Stimulated activated CD8-positive, alpha-beta memory T cell treated with anti-CD3 and anti-CD28 coated beads, Interleukin-7, amount 100 ng/mL, for 1 hour (primary cell): ENCODE data around the gene INO80B.
"Not testable (repeated sequence)": the region's sequence is repeated elsewhere in the genome, so short reads cannot be mapped to it uniquely, and the experiment has no call there.

Experiments
- DNase-seq, 2 donors: peaks; one replicate each; pipeline ENCODE4 v3.0.0-alpha.2; 2020; ENCODE audit warnings: low read depth in 2 of 2

The INO80B gene

DNA sequence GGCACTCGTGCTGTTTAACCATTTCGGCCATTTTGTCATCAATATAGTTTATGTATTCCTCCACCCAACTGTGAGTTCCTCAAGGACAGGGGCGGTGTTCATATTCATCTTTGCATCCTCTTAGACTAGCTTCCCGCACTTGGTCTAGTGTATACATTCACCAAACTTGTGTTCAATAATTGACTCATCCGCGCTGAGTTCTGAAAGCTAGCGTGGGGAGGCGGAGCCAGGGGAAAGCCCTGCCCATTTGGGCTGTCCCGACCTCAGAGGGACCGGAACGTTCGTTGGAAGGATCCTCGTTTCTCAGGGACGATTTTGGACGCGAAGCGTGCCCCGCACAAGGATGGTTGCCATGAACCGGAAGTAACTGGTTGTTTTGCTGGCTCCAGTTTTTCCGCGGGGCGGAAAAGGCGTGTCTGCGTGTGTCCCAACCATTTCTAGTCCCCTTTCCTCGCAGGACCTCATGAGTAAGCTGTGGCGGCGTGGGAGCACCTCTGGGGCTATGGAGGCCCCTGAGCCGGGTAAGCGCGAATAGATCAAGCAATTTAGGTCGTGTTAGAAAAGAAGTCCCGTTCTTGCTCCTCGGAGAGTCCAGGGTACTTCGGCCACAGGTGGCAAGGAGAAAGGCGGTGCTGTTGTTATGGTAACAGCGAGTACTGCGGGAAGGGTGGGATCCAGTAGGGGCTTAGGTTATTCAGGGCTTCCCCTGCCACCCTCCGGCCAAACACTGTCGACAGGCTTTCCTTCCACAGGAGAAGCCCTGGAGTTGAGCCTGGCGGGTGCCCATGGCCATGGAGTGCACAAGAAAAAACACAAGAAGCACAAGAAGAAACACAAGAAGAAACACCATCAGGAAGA is at the start of gene INO80B:
INO80B (plus strand) TSS at position 434 of the 858 bp plus-strand sequence; CDS start at position 464, 30 bp downstream.
- DNase-seq, result peak; percentile 93 to 96

DNA sequence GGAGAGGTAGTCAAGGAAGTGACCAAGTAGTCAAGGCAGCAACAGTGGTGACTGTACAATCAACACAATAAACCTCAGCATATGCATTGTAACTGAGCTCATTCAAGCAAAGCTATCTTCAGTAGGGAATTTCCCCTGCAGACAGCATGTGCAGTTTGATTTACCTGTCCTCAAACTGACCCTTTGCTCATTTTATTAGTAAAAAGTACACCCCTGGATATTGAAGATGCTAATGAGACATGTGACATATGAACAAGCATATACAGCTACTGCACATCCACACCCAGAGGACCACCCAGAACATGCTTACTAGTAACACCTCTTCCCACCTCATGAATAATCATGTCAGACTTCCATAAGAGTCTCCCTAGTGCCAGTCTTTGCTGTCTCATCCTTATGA is 48.9 kb upstream of the INO80B start:
- DNase-seq, result no peak

DNA sequence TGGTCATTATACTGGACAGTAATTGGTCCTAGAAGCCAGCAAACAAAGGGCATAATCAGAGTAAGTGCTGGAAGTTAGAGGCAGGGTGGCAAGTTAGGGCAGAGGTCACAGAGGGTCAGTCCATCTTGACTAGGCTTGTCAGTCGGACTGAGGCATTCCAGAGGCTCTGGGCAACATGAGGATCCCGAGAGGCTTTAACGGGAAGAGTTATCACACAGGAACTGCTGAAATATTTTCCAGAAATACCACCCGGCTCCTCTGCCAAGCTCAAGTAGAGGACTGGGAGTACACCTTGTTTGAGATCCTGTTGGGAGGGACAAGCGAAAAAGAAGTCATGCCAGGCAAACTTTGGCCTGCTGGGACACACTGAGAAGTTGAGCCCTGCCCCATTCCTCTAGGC is 47.2 kb upstream of the INO80B start:
- no peak for DNase-seq

DNA sequence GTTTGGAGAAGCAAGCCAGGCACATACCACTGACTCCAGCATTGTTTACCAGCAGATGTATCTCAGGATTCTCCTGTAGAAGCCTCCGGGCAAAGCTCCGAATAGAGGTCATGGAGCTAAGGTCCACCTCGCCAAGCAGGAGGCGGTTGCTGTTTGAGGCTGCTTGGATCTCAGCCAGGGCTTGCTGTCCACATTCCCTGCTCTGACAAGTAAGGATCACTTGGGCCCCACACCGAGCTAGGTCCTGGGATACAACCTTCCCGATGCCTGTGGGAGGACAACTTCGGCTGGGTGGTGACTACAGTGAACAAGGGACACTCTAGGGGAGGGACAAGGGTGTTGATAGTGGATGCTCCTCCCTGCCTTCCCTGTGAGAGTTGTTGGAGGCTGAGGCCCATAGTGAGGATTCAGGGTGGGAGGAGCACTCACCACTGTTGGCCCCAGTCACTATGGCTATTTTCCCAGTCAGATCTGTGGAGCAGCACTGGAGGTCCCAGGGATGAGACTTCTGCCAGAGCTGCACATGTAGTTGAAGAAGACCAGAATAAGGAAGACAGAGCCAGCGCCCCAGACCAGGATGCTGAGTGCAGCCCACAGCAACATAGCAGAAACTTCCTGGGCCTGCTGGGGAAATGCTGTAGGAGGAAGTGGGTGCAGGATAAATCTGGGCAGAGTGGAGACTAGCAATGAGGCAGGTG is 41.7 kb upstream of the INO80B start:
- no peak for DNase-seq

DNA sequence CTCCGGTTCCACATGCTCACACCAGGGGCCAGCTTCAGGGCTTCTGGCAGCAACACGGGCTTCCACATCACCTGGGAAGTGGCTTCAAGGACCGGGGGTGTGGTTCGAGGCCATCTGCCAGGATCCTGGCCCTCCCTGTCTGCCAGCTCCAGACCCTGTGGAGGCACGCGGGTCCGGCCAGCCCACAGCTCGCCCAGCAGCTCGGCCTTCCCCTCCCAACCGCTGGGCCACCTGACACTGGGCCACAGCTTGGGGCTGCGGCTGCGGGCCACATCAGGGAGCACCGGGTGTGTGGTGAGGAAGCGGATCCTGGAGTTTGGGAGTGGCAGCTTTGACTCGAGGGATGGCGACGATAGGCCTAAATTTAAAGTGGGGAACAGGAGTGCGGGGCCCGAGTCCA is 40.4 kb upstream of the INO80B start:
- no peak for DNase-seq

DNA sequence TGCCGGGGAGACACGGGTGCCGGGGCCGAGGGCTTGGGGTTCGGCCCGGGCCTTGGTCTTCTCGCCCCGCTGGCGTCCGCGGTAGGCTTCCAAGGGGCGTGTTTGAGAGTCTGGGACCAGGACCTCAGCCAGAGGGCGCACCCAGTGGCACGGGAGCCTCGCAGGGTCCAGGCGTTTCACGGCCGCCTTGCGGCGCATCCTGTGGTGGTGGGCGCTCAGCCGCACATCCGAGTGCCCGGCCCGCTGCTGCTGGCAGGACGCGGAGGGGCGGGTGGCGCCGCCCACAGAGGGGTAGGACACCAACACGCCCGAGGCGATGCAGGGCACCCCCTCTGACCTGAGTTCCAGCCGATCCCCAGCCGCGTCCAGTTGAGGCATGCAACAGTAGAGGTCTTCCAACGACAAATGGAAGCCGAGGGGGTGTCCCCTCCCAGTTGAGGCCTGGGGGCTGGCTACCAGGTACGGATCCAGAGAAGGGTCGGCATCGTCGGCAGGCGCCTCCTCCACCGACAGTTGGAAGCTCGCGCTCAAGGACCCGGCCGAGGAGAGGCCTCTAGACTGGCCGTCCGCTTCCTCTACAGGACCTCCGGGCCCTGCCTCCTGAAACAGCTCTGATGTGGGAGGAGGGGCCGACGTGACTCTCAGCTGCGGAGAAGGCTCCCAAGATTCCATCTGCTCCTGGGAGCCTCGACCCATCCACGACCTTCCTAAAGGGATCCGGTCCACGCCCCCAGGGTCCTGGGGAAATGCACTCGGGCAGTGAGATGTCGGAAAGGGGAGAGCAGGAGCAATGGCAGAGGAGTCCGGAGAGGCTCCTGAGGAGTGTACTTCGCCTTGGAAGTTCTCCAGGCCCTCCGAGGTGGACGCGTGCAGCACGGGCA is 39.8 kb upstream of the INO80B start:
- DNase-seq, result no peak

DNA sequence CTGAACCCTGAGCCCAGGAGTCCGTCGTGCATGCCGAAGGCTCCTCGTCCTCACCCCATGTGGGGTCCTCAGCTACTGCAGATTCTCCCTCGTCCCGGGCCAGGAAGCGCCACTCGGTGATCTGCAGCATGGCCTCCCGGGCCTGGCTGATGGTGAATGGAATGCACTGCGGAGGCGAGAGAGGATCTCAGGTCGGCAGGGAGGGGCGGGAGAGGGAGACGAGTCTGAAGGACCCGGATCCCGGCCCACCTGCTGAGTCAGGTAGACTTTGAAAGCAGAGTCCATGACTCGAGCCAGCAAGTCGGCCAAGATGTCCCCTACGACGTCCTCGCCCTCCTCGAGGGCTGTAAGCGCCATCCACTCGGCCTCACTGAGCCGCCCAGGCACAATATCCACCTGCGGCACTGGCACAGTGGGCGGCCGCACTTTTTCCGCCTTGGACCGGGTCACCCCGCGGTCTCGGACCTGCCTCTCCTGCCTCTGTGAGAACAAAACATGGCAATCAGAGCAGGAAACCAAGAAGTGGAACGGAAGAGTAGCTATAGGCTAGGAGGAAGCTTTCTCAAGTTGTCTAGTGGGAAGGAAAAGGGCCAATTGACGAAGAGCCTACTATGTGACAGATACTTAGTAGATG is 39.0 kb upstream of the INO80B start:
- DNase-seq, result no peak

DNA sequence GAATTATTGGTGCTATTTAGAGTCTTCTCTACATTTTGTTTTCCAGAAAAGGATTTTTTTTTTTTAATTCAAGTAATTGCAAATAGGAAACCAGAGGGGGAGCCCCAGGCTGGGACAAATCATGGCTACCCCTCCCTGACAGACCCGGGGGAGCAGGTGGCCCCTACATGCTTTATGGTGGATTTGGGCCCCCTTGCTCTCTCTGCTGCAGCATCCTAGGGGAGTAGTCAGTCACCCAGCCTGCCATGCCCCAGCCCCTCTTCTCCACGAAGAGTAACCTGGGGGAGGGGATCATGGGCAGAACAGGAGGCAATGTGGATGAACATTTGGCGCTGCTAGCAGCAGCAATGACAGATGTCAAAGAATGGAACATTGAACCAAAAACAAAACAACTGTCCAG is 38.1 kb upstream of the INO80B start:
- DNase-seq, result no peak

DNA sequence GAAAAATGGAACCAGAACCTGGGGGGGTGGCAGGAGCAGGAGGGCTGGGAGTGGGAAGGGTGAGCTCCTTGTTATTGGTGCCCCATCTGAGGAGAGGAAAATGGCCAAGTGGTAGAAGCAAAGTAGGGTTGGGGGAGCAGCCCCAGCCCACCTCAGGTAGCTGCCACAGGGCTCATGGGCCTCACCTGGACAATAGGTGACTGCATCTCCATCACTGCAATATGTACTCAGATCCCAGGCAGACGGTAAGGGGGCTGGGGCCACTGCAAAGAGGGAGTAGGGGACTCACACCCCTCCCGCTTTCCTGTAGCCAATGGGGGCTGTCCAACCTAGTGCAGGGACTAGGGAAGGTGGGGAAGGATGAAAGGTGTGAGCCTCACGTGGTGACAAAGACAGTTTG is 37.7 kb upstream of the INO80B start:
- DNase-seq, result no peak

DNA sequence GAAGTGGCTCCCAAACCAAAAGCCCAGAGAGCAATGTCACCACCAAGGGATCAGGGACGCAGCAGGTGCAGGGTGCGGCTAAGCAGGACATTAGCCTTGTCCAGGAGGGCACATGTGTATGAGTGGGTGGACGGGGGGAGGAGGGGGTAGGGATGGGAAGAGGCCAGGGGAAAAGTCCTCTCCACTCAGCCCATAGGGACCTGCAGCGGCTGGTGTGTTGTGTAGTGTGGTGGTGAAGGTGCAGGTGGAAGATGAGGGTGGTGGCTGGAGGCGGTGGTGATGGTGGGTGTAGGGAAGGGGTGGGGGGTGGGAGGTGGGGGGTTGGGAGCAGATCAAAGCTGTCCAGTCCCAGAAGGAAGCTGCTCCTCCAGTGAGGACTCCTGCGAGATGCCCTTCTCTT is 37.1 kb upstream of the INO80B start:
- no peak for DNase-seq

DNA sequence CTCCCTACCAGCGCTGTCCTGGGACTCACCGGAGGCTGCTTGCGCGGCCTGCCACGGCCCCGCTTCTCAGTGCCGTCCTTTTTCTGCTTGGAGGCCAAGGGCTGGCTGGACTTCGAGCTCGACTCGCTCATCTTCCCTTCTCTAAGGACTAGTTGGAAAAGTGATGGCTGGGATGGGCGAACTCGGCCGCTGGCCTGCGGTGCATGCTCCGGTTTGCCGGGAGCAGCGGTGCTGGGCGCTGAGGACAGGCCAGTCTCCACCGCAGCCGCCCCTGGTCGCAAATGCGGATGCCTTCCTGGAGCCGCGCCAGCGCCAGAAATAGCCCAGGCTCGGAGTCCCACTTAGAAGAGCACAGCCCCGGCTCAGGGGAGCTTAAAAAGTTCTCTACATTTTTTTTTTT is 36.6 kb upstream of the INO80B start:
- DNase-seq, result no peak

DNA sequence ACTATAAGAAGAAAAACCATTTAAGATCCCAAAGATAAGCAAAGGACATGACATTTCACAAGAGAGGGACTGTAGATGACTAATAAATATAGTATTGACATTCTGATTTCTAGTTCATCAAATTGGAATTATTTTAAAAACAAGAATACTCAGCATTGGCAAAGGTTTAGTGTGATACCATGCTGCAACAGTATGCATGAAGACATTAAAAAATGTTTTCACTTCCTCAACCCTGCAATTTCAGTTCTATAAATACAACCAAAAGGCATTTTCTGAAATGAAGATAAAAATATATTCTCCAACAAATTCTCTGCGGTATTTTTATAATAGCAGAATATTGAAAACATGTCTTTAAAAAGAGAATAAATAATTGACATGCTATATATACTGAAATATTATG is 35.5 kb upstream of the INO80B start:
- DNase-seq, result no peak

DNA sequence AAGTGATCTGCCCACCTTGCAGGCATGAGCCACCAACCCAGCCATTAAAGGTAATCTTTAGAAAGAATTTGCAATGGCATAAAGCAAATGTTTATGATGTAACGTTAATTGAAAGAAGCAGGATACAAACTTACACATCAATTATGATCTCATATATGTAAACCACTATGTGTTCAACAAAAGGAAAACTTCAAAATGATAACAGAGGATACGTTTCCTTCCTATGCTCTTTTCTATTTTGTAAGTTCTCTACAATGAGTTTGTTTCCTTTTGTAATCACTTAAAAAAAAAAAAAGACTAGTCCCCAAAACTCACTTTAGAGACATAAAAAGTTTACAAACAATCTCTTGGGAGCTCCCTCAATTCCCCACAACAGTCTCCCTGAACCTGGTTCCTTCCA is 34.9 kb upstream of the INO80B start:
- no peak for DNase-seq

DNA sequence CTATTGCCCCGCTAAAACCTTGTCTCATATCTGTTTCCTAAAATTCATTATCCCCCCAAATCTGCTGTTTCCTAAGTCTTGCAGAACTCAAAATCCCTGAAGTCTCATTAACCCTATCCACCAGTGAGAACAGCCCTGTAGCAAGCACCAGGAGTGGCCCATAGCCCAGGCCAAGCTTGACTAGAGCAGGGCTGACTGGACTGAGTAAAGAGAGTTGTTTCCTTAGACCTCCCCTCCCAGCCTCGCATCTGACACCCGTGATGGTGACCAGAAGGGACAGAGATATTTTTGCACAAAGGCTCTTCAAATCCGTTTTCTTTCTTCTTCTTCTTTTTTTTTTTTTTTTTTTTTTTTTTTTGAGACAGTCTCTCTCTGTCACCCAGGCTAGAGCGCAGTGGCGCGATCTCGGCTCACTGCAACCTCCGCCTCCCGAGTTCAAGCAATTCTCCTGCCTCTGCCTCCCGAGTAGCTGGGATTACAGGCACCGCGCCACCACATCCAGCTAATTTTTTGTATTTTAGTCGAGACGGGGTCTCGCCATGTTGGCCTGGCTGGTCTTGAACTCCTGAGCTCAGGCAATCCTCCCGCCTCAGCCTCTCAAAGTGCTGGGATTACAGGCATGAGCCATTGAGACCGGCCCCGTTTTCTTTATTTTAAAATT is 34.3 kb upstream of the INO80B start:
- not testable (repeated sequence) for DNase-seq

DNA sequence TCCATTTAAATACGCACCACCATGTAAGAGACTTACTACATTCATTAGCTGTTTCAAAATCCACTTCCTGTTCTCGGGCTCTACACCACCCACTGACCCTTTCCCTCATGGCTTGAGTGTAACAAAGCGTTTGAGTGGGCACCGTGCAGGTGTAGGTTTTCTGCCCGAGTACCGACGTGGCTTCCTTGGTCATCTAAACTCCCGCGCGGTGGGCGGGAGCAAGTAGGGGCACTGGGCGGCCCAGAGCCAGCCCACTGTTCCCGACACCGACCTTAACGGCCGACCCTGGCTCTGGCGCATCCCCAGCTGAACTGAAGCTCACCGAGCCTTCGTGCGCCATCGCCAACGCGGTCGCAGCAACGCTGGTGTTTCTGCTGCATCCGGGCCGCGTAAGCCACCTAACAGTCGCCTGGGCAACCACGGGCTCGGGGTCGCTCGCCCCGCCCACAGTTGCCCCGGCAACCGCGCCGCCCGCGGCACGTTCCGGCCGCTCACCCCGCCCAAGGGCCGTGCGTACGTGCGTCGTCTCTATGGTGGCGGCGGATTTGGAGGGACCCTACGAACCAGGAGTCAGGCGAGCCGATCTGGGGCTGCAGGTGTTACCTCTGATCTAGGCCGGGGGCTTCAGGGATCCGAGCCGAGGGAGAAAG is 33.5 kb upstream of the INO80B start, which contains the start of the genes C2orf81 and WDR54:
C2orf81 (minus strand) TSS at position 399 of the 650 bp plus-strand sequence; CDS start at position 340, 59 bp downstream.
WDR54 (plus strand) TSS at position 510 of the 650 bp plus-strand sequence. CDS start 424 bp downstream, outside the sequence.
- peak; percentile 85 to 89 for DNase-seq

DNA sequence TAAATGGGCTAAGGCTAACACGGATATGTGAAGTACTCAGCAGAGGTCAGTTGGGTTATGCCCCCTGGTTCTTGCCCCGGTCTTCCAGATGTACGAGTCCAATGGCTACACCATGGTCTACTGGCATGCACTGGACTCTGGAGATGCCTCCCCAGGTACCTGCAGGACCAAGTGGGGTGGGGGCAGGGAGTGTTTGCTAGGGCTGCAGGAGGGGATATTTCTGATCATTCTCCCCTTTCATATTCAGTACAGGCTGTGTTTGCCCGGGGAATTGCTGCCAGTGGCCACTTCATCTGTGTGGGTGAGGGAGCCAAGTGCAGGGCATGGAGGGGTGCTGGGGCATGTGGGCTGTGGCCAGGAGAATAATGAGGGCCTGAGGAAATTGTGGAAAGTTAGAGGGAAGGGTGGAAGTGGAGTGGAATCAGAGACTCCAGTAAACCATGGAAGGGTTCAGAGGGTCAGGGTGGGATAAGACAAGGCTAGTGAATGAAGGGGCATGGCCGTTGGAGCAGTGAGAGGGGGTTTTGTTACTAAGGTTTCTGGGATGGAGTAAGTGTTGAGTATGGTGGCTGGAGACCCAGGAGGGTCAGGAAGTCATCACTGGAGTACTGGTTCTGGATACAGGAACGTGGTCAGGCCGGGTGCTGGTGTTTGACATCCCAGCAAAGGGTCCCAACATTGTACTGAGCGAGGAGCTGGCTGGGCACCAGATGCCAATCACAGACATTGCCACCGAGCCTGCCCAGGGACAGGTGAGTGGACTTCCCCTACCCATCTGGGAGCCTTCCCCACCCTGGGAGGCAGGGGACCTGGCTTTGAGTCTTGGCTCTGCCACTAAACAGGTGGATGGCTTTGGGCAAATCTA is 31.4 kb upstream of the INO80B start:
- DNase-seq, result no peak

DNA sequence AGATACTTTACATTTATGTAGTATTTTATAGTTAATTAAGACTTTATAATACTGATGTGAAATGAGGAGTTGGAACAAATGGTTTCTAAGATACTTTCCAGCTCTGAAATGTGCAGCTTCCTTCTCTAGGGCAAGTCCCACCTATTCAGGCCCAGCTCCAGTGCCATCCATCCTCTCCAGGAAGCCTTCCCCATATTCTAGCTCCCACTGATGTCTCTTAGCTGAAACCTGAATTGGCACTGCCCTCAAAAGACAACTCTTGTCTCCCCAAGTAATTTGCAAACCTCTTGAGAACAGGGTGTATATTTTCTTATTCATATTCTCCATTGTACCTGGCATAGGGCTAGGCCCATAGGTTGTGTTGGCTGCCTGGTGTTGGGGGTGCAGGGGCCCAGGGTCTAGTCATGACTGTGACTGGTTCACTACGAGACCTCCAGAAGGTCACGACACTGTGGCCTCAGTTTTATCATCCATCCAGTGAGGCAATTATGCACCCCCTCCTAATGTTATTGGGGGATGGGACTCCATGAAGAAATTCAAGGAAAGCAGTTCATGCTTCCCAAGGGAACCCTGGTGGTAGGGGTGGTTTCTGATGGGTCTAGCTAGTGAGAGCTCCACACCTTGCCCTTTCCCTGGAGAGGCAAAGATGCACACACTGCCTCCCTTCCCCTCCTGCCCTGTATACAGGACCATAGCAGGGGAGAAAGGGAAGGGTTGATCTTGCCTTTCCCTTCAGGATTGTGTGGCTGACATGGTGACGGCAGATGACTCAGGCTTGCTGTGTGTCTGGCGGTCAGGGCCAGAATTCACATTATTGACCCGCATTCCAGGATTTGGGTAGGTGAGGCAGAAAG is 30.5 kb upstream of the INO80B start:
- no peak for DNase-seq

DNA sequence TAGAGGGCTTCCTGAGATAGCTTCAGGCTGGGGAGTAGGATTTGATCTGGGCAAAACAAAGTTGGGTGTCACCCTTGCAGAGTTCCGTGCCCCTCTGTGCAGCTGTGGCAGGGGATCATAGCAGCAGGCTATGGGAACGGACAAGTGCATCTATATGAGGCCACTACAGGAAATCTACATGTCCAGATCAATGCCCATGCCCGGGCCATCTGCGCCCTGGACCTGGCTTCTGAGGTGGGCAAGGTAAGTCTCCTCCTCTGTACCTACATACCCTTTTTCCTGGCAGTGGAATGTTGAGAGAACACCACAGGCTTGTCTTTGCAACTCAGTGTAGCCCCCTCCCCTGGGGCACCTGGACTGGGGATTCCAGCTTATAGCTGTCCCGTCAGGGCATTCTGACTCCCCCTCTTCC is 29.9 kb upstream of the INO80B start:
- DNase-seq, result no peak
